Measurements from ENCODE around the gene SLC6A16.
"Not testable (repeated sequence)": the region's sequence is repeated elsewhere in the genome, so short reads cannot be mapped to it uniquely, and the experiment has no call there.

DNA sequence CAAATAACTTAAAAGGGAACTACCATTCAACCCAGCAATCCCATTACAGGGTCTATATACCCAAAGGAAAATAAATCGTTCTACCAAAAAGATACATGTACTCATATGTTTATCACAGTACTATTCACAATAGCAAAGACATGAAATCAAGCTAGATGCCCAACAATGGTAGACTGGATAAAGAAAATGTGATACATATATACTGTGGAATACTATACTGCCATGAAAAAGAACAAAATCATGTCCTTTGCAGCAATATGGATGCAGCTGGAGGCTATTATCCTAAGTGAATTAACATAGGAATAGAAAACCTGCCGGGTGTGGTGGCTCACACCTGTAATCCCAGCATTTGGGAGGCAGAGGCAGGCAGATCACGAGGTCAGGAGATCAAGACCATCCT lies 26.3 kb downstream of the SLC6A16 start:
- TF ChIP-seq, protein P1, sequence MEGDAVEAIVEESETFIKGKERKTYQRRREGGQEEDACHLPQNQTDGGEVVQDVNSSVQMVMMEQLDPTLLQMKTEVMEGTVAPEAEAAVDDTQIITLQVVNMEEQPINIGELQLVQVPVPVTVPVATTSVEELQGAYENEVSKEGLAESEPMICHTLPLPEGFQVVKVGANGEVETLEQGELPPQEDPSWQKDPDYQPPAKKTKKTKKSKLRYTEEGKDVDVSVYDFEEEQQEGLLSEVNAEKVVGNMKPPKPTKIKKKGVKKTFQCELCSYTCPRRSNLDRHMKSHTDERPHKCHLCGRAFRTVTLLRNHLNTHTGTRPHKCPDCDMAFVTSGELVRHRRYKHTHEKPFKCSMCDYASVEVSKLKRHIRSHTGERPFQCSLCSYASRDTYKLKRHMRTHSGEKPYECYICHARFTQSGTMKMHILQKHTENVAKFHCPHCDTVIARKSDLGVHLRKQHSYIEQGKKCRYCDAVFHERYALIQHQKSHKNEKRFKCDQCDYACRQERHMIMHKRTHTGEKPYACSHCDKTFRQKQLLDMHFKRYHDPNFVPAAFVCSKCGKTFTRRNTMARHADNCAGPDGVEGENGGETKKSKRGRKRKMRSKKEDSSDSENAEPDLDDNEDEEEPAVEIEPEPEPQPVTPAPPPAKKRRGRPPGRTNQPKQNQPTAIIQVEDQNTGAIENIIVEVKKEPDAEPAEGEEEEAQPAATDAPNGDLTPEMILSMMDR (IDR thresholded peaks at IDR 0.05; ENCODE audit: low read depth, low read length), result not testable (repeated sequence)
- not testable (repeated sequence) for TF ChIP-seq EZH2phosphoT487 (IDR thresholded peaks at IDR 0.05; ENCODE audit: low read depth)
